CD4-positive, CD25-positive, alpha-beta regulatory T cell (primary cell): Measurements from ENCODE around the gene SLC1A6. TPM values are rescaled to one million over a fixed set of nuclear protein-coding genes. Genes with fewer than 3 reads are reported as not detected.

Experiments
- ATAC-seq, 2 donors: fragments of 150-1000 bp; cut with Tn5 transposase; one replicate each; pipeline ENCODE4 v1.10.0; 2021; ENCODE audit warnings: low read depth in 2 of 2, moderate number of reproducible peaks in 2 of 2, moderate library complexity in 1 of 2
- DNase-seq, 3 donors: peaks; one replicate each; pipeline versions ENCODE4 v3.0.0 to v3.0.0-alpha.2; 2012 to 2022; ENCODE audit warnings: mixed read lengths in 1 of 3
- H3K27ac ChIP-seq: one replicate; pipeline ENCODE4 v1.7.0; 2013; ENCODE audit warnings: mild to moderate bottlenecking, low read length; ENCODE audit not compliant: insufficient read depth, poor library complexity, severe bottlenecking
- H3K27me3 ChIP-seq: one replicate; pipeline ENCODE4 v1.7.0; 2013; ENCODE audit warnings: low read length; ENCODE audit not compliant: control insufficient read depth, insufficient read depth
- H3K36me3 ChIP-seq: one replicate; pipeline ENCODE4 v1.7.0; 2013; ENCODE audit warnings: mild to moderate bottlenecking, low read length, moderate library complexity; ENCODE audit not compliant: control insufficient read depth, insufficient read depth
- H3K4me1 ChIP-seq: 2 replicates; pipeline ENCODE4 v1.7.0; 2013; ENCODE audit warnings: mild to moderate bottlenecking, low read length; ENCODE audit not compliant: insufficient read depth, control insufficient read depth, poor library complexity, severe bottlenecking
- H3K4me3 ChIP-seq: one replicate; pipeline ENCODE4 v1.7.0; 2013; ENCODE audit warnings: low read depth, mild to moderate bottlenecking, low read length, moderate library complexity
- H3K9me3 ChIP-seq, 2 experiments: 1 replicate in 1 of 2; 2 replicates in 1 of 2; pipeline ENCODE4 v1.7.0; 2013; ENCODE audit warnings: low read length in 2 of 2, mild to moderate bottlenecking in 1 of 2, moderate library complexity in 1 of 2; ENCODE audit not compliant: control insufficient read depth in 2 of 2
- H3K27ac Mint-ChIP-seq, 3 donors: one replicate each; pipeline ENCODE4 v1.8.0; 2020 to 2022; ENCODE audit warnings: mild to moderate bottlenecking in 3 of 3, mixed read lengths in 3 of 3, moderate library complexity in 2 of 3
- H3K27me3 Mint-ChIP-seq: one replicate; pipeline ENCODE4 v1.8.0; 2022; ENCODE audit warnings: mild to moderate bottlenecking, mixed read lengths
- H3K36me3 Mint-ChIP-seq: one replicate; pipeline ENCODE4 v1.8.0; 2020; ENCODE audit warnings: mixed read lengths
- H3K4me1 Mint-ChIP-seq, 4 donors: one replicate each; pipeline ENCODE4 v1.8.0; 2020 to 2022; ENCODE audit warnings: mixed read lengths in 4 of 4, mild to moderate bottlenecking in 1 of 4
- H3K4me3 Mint-ChIP-seq, 4 donors: one replicate each; pipeline ENCODE4 v1.8.0; 2020 to 2022; ENCODE audit warnings: mild to moderate bottlenecking in 4 of 4, mixed read lengths in 4 of 4, moderate library complexity in 3 of 4
- H3K9me3 Mint-ChIP-seq, 7 donors: one replicate each; pipeline ENCODE4 v1.8.0; 2020 to 2022; ENCODE audit warnings: mixed read lengths in 7 of 7, mild to moderate bottlenecking in 3 of 7, moderate library complexity in 2 of 7
- polyA plus RNA-seq, 4 donors: library from polyadenylated mRNA; unstranded; fragments of 300-500 nt; fragmentation: Illumina TruSeq; gene quantifications; one replicate each; pipeline ENCODE4 v1.2.3, GENCODE V29; 2021
- total RNA-seq: library from RNA; stranded (reverse); gene quantifications from one replicate; pipeline ENCODE4 v1.2.3, GENCODE V29; 2022

Gene SLC1A6
- total and polyA plus RNA-seq, 5 donors from 2014 or later: 0.59 TPM; not detected in 4

DNA sequence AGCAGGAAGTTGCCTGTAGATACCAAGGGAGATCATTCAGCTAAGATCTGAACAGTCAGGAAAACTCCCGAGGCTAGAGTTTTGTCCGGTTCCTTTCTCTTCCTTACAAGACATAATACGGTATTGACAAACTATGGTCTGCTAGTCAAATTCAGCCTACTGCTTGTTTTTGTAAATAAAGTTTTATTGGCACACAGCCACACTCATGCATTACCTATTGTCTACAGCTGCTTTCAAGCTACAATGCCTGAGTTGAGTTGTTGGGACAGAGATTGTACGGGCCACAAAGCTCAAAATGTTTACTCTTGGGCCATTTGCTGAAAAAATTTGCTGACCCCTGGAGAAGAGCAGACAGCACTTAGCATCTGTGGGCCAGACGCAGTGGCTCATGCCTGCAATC lies 2.5 kb downstream of the SLC1A6 start:
- no peak overlapping the region for H3K4me3 ChIP-seq
- H3K4me1 ChIP-seq: no peaks in the 10 kb centered on the region
- no peaks in the 10 kb centered on the region for H3K9me3 ChIP-seq
- Mint-ChIP-seq H3K4me1 (peaks cover 0 to 5% (median 0%) of the 10 kb centered on the region in 4 donors), H3K27me3 (peaks cover 21% of the 10 kb centered on the region), H3K27ac (no peak overlapping the region), H3K4me3 (no peak overlapping the region), H3K9me3 (peaks cover 0 to 1% (median 0%) of the 10 kb centered on the region in 7 donors), H3K36me3 (no peaks in the 10 kb centered on the region)
- H3K27me3 ChIP-seq: peaks cover 22% of the 10 kb centered on the region
- no peak for ATAC-seq
- H3K36me3 ChIP-seq: no peaks in the 10 kb centered on the region
- no peak for DNase-seq
- H3K27ac ChIP-seq: no peak overlapping the region

GRCh38 chr19:14974488-14974887 lies 5.2 kb downstream of the SLC1A6 start:
- H3K9me3 Mint-ChIP-seq: peaks cover 0 to 1% (median 0%) of the 10 kb centered on the region in 7 donors

DNA sequence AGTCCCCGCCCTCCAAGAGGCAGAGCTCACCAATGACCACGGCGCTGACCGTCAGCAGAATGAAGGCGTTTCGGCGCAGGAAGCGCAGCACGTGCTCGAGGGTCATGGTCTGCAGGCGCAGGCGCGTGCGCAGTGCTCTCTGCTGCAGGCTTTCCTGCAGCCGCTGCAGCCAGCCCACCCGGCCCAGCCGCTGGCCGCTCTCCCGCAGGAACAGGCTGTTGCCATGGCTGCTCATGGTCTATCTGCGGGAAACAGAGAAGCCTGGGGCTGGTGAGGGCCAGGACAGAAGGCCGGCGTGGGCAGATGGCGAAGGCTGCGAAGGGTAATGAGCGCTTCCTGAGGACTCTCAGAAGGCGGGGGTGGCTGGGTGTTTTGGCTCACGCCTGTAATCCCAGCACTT lies 7.0 kb downstream of the SLC1A6 start:
- ATAC-seq: no peak
- no peak overlapping the region for H3K27ac Mint-ChIP-seq
- Histone ChIP-seq H3K4me1 (no peaks in the 10 kb centered on the region), H3K27ac (no peak overlapping the region), H3K9me3 (no peaks in the 10 kb centered on the region), H3K4me3 (no peak overlapping the region), H3K27me3 (peaks cover 10% of the 10 kb centered on the region), H3K36me3 (no peaks in the 10 kb centered on the region)
- H3K36me3 Mint-ChIP-seq: no peaks in the 10 kb centered on the region
- peaks cover 10% of the 10 kb centered on the region for H3K27me3 Mint-ChIP-seq
- no peak overlapping the region for H3K4me3 Mint-ChIP-seq
- H3K4me1 Mint-ChIP-seq: no peaks in the 10 kb centered on the region
- H3K9me3 Mint-ChIP-seq: peaks cover 0 to 3% (median 0%) of the 10 kb centered on the region in 7 donors
- DNase-seq: no peak

More at GRCh38 chr19:14974488-14974887, 5.2 kb downstream of the SLC1A6 start:
- Histone ChIP-seq H3K9me3 (no peaks in the 10 kb centered on the region), H3K27me3 (peaks cover 21% of the 10 kb centered on the region), H3K4me3 (no peak overlapping the region), H3K36me3 (no peaks in the 10 kb centered on the region), H3K27ac (no peak overlapping the region), H3K4me1 (no peaks in the 10 kb centered on the region)
- H3K27me3 Mint-ChIP-seq: peaks cover 13% of the 10 kb centered on the region
- DNase-seq (no peak), ATAC-seq (no peak)
- no peak overlapping the region for H3K27ac Mint-ChIP-seq
- peaks cover 0 to 2% (median 0%) of the 10 kb centered on the region in 4 donors for H3K4me1 Mint-ChIP-seq
- H3K36me3 Mint-ChIP-seq: no peaks in the 10 kb centered on the region
- no peak overlapping the region for H3K4me3 Mint-ChIP-seq

- H3K4me1 ChIP-seq: no peaks in the 10 kb centered on the region
- Mint-ChIP-seq H3K4me3 (no peak overlapping the region), H3K27me3 (peaks cover 10% of the 10 kb centered on the region), H3K9me3 (peaks cover 0 to 3% (median 0%) of the 10 kb centered on the region in 7 donors), H3K36me3 (no peaks in the 10 kb centered on the region), H3K27ac (no peak overlapping the region), H3K4me1 (no peaks in the 10 kb centered on the region)
- no peak overlapping the region for H3K4me3 ChIP-seq
- H3K36me3 ChIP-seq: no peaks in the 10 kb centered on the region
- no peak overlapping the region for H3K27ac ChIP-seq
- peaks cover 3% of the 10 kb centered on the region for H3K27me3 ChIP-seq
- ATAC-seq (no peak), DNase-seq (no peak)
- no peaks in the 10 kb centered on the region for H3K9me3 ChIP-seq
Observed at GRCh38 chr19:14971474-14971873, 8.2 kb downstream of the SLC1A6 start.

GRCh38 chr19:14968247-14968646 lies 11.4 kb downstream of the SLC1A6 start:
- Histone ChIP-seq H3K4me3 (no peak overlapping the region), H3K36me3 (no peaks in the 10 kb centered on the region), H3K27ac (no peak overlapping the region), H3K9me3 (no peaks in the 10 kb centered on the region), H3K27me3 (no peaks in the 10 kb centered on the region), H3K4me1 (no peaks in the 10 kb centered on the region)
- DNase-seq (no peak), ATAC-seq (no peak)
- H3K4me3 Mint-ChIP-seq: no peak overlapping the region
- peaks cover 15% of the 10 kb centered on the region for H3K27me3 Mint-ChIP-seq
- H3K27ac Mint-ChIP-seq: no peak overlapping the region
- H3K36me3 Mint-ChIP-seq: no peaks in the 10 kb centered on the region
- peaks cover 0 to 10% (median 0%) of the 10 kb centered on the region in 7 donors for H3K9me3 Mint-ChIP-seq
- H3K4me1 Mint-ChIP-seq: no peaks in the 10 kb centered on the region

DNA sequence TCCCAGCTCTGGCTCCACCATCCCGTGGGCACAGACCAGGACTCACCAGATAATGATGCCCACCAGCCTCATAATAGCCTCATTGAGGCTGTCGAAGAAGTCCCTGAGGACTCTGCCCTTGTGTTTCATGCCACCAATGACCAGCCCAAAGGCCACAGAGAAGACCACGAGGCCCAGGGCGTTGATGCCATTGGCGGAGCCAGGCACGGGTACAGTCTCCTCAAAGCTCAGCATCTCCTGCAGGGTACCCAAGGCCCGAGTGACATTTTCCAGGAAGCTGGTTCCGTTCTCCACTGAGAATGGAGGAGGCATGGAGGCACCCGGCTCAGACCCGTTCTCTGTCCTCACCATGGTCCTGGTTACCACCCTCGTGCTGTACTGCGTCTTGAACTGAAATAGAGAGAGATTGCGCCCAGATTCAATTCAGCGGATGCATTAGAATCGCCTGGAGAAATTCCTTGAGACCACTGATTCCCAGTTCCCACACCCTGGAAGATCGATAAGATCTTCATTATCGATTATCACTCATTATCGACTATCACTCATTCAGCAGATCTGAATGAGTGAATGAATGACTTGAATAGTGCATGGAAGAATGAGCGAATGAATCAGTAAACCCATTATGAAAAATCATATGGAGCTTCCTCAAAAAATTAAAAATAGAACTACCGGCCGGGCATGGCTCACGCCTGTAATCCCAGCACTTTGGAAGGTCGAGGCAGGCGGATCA lies 17.5 kb downstream of the SLC1A6 start:
- DNase-seq (no peak), ATAC-seq (no peak)
- H3K9me3 Mint-ChIP-seq: peaks cover 1 to 22% (median 6%) of the 10 kb centered on the region in 7 donors
- no peaks in the 10 kb centered on the region for H3K4me1 ChIP-seq
- H3K27ac Mint-ChIP-seq: no peak overlapping the region
- H3K4me3 Mint-ChIP-seq: no peak overlapping the region
- no peak overlapping the region for H3K27ac ChIP-seq
- H3K36me3 ChIP-seq: no peaks in the 10 kb centered on the region
- no peaks in the 10 kb centered on the region for H3K27me3 ChIP-seq
- H3K4me3 ChIP-seq: no peak overlapping the region
- H3K27me3 Mint-ChIP-seq: peaks cover 5% of the 10 kb centered on the region
- H3K36me3 Mint-ChIP-seq: peaks cover 1% of the 10 kb centered on the region
- H3K4me1 Mint-ChIP-seq: no peaks in the 10 kb centered on the region
- H3K9me3 ChIP-seq: peaks cover 14 to 25% of the 10 kb centered on the region in 2 experiments

- DNase-seq (no peak), ATAC-seq (no peak)
- no peaks in the 10 kb centered on the region for H3K36me3 ChIP-seq
- peaks cover 17 to 25% of the 10 kb centered on the region in 2 experiments for H3K9me3 ChIP-seq
- H3K9me3 Mint-ChIP-seq: peaks cover 3 to 30% (median 10%) of the 10 kb centered on the region in 7 donors
- H3K4me1 ChIP-seq: no peaks in the 10 kb centered on the region
- H3K4me3 Mint-ChIP-seq: no peak overlapping the region
- no peak overlapping the region for H3K27ac Mint-ChIP-seq
- peaks cover 5% of the 10 kb centered on the region for H3K36me3 Mint-ChIP-seq
- H3K4me3 ChIP-seq: no peak overlapping the region
- H3K27me3 ChIP-seq: no peaks in the 10 kb centered on the region
- H3K27ac ChIP-seq: no peak overlapping the region
- peaks cover 4% of the 10 kb centered on the region for H3K27me3 Mint-ChIP-seq
- H3K4me1 Mint-ChIP-seq: no peaks in the 10 kb centered on the region
Observed at GRCh38 chr19:14959263-14959662, 20.4 kb downstream of the SLC1A6 start.

DNA sequence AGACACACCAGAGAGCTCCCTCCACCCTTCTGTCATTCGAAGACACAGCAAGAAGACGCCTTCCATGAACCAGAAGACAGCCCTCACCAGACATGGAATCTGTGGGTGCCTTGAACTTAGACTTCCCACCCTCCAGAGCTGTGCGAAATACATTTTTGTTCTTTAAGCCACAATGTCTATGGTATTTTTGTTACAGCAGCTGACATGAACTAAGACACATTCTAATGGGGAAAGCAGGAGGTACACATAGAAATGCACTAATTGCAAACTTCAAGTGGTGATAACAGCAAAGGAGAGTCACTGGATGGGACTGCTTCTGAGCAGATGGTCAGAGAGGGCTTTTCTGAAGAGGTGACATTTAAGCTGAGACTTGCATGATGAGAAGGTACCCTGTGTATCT lies 22.2 kb downstream of the SLC1A6 start:
- peaks cover 17 to 25% of the 10 kb centered on the region in 2 experiments for H3K9me3 ChIP-seq
- no peak overlapping the region for H3K4me3 ChIP-seq
- Mint-ChIP-seq H3K27ac (peak overlapping the region in 1 of 3 donors; percentile 37), H3K4me1 (no peaks in the 10 kb centered on the region), H3K9me3 (peaks cover 3 to 23% (median 12%) of the 10 kb centered on the region in 7 donors), H3K36me3 (peaks cover 5% of the 10 kb centered on the region), H3K27me3 (no peaks in the 10 kb centered on the region), H3K4me3 (no peak overlapping the region)
- ATAC-seq (no peak), DNase-seq (no peak)
- no peak overlapping the region for H3K27ac ChIP-seq
- H3K36me3 ChIP-seq: no peaks in the 10 kb centered on the region
- H3K4me1 ChIP-seq: no peaks in the 10 kb centered on the region
- H3K27me3 ChIP-seq: no peaks in the 10 kb centered on the region
